Suprapubic skin (tissue), 3 donors: Measurements from ENCODE around the gene AKR7A2.

Experiments
- EP300 ChIP-seq: sonication (generic); formaldehyde crosslinking; IDR thresholded peaks from one replicate; pipeline ENCODE4 v1.6.1; 2017; ENCODE audit warnings: antibody characterized with exemption
- TF ChIP-seq, protein P1 (sequence below), 2 donors: fragments of 200-600 bp in 1 of 2; fragments of 450-650 bp in 1 of 2; sonication (generic) in 1 of 2; IDR thresholded peaks; one replicate each; pipeline ENCODE4 v1.5.1; 2016 to 2019; ENCODE audit warnings: antibody characterized with exemption in 2 of 2, mild to moderate bottlenecking in 1 of 2, moderate library complexity in 1 of 2

DNA sequence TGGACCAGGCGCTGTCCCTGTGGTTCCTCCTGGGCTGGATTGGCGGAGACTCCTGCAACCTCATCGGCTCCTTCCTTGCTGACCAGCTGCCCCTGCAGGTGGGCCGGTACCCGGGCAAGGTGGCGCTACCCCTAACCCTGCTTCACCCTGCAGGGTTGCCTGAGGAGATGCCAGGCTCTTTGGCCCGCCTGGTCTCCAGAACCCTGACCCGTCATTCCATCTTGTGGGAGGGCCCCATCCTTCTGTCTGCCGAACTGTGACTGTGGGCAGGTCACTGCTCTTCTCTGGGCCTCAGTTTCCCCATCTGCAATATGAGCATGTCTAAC is 12.7 kb upstream of the AKR7A2 start:
- TF ChIP-seq, protein P1, sequence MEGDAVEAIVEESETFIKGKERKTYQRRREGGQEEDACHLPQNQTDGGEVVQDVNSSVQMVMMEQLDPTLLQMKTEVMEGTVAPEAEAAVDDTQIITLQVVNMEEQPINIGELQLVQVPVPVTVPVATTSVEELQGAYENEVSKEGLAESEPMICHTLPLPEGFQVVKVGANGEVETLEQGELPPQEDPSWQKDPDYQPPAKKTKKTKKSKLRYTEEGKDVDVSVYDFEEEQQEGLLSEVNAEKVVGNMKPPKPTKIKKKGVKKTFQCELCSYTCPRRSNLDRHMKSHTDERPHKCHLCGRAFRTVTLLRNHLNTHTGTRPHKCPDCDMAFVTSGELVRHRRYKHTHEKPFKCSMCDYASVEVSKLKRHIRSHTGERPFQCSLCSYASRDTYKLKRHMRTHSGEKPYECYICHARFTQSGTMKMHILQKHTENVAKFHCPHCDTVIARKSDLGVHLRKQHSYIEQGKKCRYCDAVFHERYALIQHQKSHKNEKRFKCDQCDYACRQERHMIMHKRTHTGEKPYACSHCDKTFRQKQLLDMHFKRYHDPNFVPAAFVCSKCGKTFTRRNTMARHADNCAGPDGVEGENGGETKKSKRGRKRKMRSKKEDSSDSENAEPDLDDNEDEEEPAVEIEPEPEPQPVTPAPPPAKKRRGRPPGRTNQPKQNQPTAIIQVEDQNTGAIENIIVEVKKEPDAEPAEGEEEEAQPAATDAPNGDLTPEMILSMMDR (IDR thresholded peaks at IDR 0.05), result no peak
- no peak for TF ChIP-seq EP300
